H1 (cell line): ENCODE results near the gene KCNIP2. TPM values are rescaled to one million over a fixed set of nuclear protein-coding genes. Genes with fewer than 3 reads are reported as not detected.

ENCODE experiments used
- CTCF ChIA-PET: fragments of 300-600 bp; sonication (Branson Sonifier 250); formaldehyde crosslinking; loops from one replicate; lab custom pipeline; 2021; ENCODE audit not compliant: partially characterized antibody; lab: Charles Lee
- POLR2A ChIA-PET: fragments of 300-600 bp; sonication (Branson Sonifier 250); formaldehyde crosslinking; loops from one replicate; lab custom pipeline; 2021; ENCODE audit warnings: inconsistent platforms; ENCODE audit not compliant: partially characterized antibody; lab: Charles Lee
- DNase-seq, 2 experiments: peaks; one replicate each; pipeline versions ENCODE4 v3.0.0 to v3.0.0-alpha.2; 2010 to 2022; ENCODE audit warnings: low spot score in 2 of 2, low read depth in 1 of 2, mixed read lengths in 1 of 2
- FAIRE-seq: peaks from 2 replicates; lab custom pipeline; 2011; peaks lifted over from hg19 to GRCh38; lab: Jason Lieb, UNC
- H2AFZ ChIP-seq: 2 replicates; pipeline ENCODE4 v1.8.1; 2012; ENCODE audit warnings: low read length, inconsistent platforms
- H2AK5ac ChIP-seq: 2 replicates; pipeline ENCODE4 v1.6.1; 2013; ENCODE audit warnings: low read depth, low read length
- H2BK120ac ChIP-seq: replicated peaks from 2 replicates; pipeline ENCODE3; 2013; ENCODE audit warnings: low read depth, low read length, inconsistent platforms
- H2BK12ac ChIP-seq: 2 replicates; pipeline ENCODE4 v1.6.1; 2013; ENCODE audit warnings: low read depth, low read length
- H2BK15ac ChIP-seq: 2 replicates; pipeline ENCODE4 v1.6.1; 2013; ENCODE audit warnings: low read length
- H2BK20ac ChIP-seq: 2 replicates; pipeline ENCODE4 v1.6.1; 2013; ENCODE audit warnings: low read length
- H2BK5ac ChIP-seq: 2 replicates; pipeline ENCODE4 v1.6.1; 2013; ENCODE audit warnings: low read depth, low read length
- H3K14ac ChIP-seq: 2 replicates; pipeline ENCODE4 v1.6.1; 2013; ENCODE audit warnings: inconsistent platforms; ENCODE audit not compliant: insufficient read length
- H3K18ac ChIP-seq: 2 replicates; pipeline ENCODE4 v1.6.1; 2013; ENCODE audit warnings: low read length; ENCODE audit errors: extremely low read depth
- H3K23ac ChIP-seq: 2 replicates; pipeline ENCODE4 v1.6.1; 2013; ENCODE audit warnings: inconsistent platforms; ENCODE audit not compliant: insufficient read length
- H3K23me2 ChIP-seq: 2 replicates; pipeline ENCODE4 v1.6.1; 2013; ENCODE audit warnings: low read depth, low read length
- H3K27ac ChIP-seq: 2 replicates; pipeline ENCODE4 v1.6.1; 2011; ENCODE audit warnings: low read depth, low read length, inconsistent platforms
- H3K27me3 ChIP-seq, 4 experiments: replicated peaks in 1 of 4; 1 replicate in 1 of 4; 2 replicates in 3 of 4; pipeline versions ENCODE4 v1.6.1 to v1.8.1; 2011 to 2013; ENCODE audit warnings: low read length in 3 of 4, mild to moderate bottlenecking in 3 of 4, inconsistent platforms in 2 of 4, mixed read lengths in 2 of 4, moderate library complexity in 1 of 4; ENCODE audit not compliant: control insufficient read depth in 3 of 4, insufficient read depth in 3 of 4; ENCODE audit errors: extremely low read depth in 1 of 4
- H3K36me3 ChIP-seq, 4 experiments: 2 replicates each; pipeline versions ENCODE4 v1.6.1 to v1.8.1; 2011 to 2013; ENCODE audit warnings: mild to moderate bottlenecking in 4 of 4, low read length in 3 of 4, moderate library complexity in 2 of 4, control low read depth in 1 of 4, inconsistent platforms in 1 of 4; ENCODE audit not compliant: insufficient read depth in 4 of 4, control insufficient read depth in 2 of 4
- H3K4ac ChIP-seq: replicated peaks from 2 replicates; pipeline ENCODE3; 2013; ENCODE audit warnings: low read length, low read depth, mixed read lengths, inconsistent platforms; ENCODE audit not compliant: insufficient read length
- H3K4me1 ChIP-seq, 4 experiments: replicated peaks in 1 of 4; 1 replicate in 1 of 4; 2 replicates in 3 of 4; pipeline versions ENCODE4 v1.6.1 to v1.8.1; 2011 to 2013; ENCODE audit warnings: low read length in 3 of 4, inconsistent platforms in 2 of 4, mixed read lengths in 1 of 4; ENCODE audit not compliant: insufficient read depth in 4 of 4, control insufficient read depth in 3 of 4
- H3K4me2 ChIP-seq, 2 experiments: 2 replicates each; pipeline versions ENCODE4 v1.6.1 to v1.8.1; 2011 to 2013; ENCODE audit warnings: low read depth in 2 of 2, low read length in 2 of 2, control low read depth in 1 of 2, inconsistent platforms in 1 of 2, mild to moderate bottlenecking in 1 of 2; ENCODE audit not compliant: insufficient read depth in 1 of 2
- H3K4me3 ChIP-seq, 4 experiments: fragments of 200-600, 300-600 bp in 1 of 4; sonication (generic), shearing (Covaris generic), sonication (Bioruptor Twin) in 1 of 4; 2 replicates each; pipeline versions ENCODE4 v1.5.1 to v1.8.1; 2011 to 2016; ENCODE audit warnings: low read length in 4 of 4, low read depth in 3 of 4, control low read depth in 2 of 4, inconsistent platforms in 2 of 4, mild to moderate bottlenecking in 2 of 4, mixed read lengths in 1 of 4, moderate library complexity in 1 of 4; ENCODE audit not compliant: insufficient read depth in 2 of 4; ENCODE audit errors: extremely low read depth in 1 of 4
- H3K56ac ChIP-seq: replicated peaks from 2 replicates; pipeline ENCODE3; 2013; ENCODE audit warnings: low read depth, mild to moderate bottlenecking, mixed read lengths, low read length, inconsistent platforms; ENCODE audit not compliant: insufficient read length
- H3K79me1 ChIP-seq: 2 replicates; pipeline ENCODE4 v1.6.1; 2013; ENCODE audit warnings: low read depth, low read length, control low read depth
- H3K79me2 ChIP-seq, 2 experiments: 2 replicates each; pipeline versions ENCODE4 v1.6.1 to v1.8.1; 2012 to 2013; ENCODE audit warnings: low read length in 2 of 2, mild to moderate bottlenecking in 2 of 2, inconsistent platforms in 1 of 2; ENCODE audit not compliant: insufficient read depth in 2 of 2, control insufficient read depth in 1 of 2
- H3K9ac ChIP-seq, 4 experiments: replicated peaks in 1 of 4; 1 replicate in 1 of 4; 2 replicates in 3 of 4; pipeline versions ENCODE4 v1.6.1 to v1.8.1; 2011 to 2013; ENCODE audit warnings: low read depth in 3 of 4, low read length in 3 of 4, control low read depth in 2 of 4, mild to moderate bottlenecking in 2 of 4, moderate library complexity in 2 of 4, inconsistent platforms in 1 of 4; ENCODE audit errors: extremely low read depth in 1 of 4
- H3K9me3 ChIP-seq, 2 experiments: 2 replicates each; pipeline versions ENCODE4 v1.6.1 to v1.8.1; 2012 to 2013; ENCODE audit warnings: mild to moderate bottlenecking in 2 of 2, moderate library complexity in 2 of 2, control low read depth in 1 of 2, inconsistent platforms in 1 of 2, low read depth in 1 of 2, low read length in 1 of 2, mixed read lengths in 1 of 2; ENCODE audit not compliant: insufficient read depth in 2 of 2
- H4K20me1 ChIP-seq, 2 experiments: replicated peaks in 1 of 2; 2 replicates each; pipeline versions ENCODE3 to v1.8.1; 2011 to 2013; ENCODE audit warnings: inconsistent platforms in 2 of 2, low read length in 2 of 2, mild to moderate bottlenecking in 1 of 2; ENCODE audit not compliant: insufficient read depth in 2 of 2, control insufficient read depth in 1 of 2
- H4K5ac ChIP-seq: 2 replicates; pipeline ENCODE4 v1.6.1; 2013; ENCODE audit warnings: low read length, low read depth, mixed read lengths, inconsistent platforms; ENCODE audit not compliant: insufficient read length
- H4K8ac ChIP-seq: 2 replicates; pipeline ENCODE4 v1.8.0; 2013; ENCODE audit warnings: mild to moderate bottlenecking, moderate library complexity, low read length, inconsistent platforms; ENCODE audit not compliant: insufficient read depth; ENCODE audit errors: extremely low read depth
- H4K91ac ChIP-seq: replicated peaks from 2 replicates; pipeline ENCODE3; 2013; ENCODE audit warnings: low read length, mixed read lengths, inconsistent platforms; ENCODE audit not compliant: insufficient read length
- ASH2L ChIP-seq: fragments of 200-600, 300-600 bp; sonication (generic); IDR thresholded peaks from one replicate; pipeline ENCODE4 v1.7.1; 2017; ENCODE audit warnings: low read length
- BACH1 ChIP-seq: IDR thresholded peaks from 2 replicates; pipeline ENCODE4 v1.6.1; 2012; ENCODE audit warnings: low read length, improper control_type of control experiment
- CBX5 ChIP-seq: fragments of 300-800, 300-1000 bp; sonication (generic); IDR thresholded peaks from 2 replicates; pipeline ENCODE4 v1.7.1; 2016; ENCODE audit warnings: antibody characterized with exemption, low read length, low read depth
- JUN ChIP-seq: IDR thresholded peaks from 2 replicates; pipeline ENCODE4 v1.6.1; 2011; ENCODE audit warnings: low read depth, mild to moderate bottlenecking, improper control_type of control experiment, low read length
- KDM4A ChIP-seq: IDR thresholded peaks from one replicate; pipeline ENCODE4 v1.7.1; 2012; ENCODE audit warnings: low read depth, mild to moderate bottlenecking, moderate library complexity, low read length, inconsistent platforms; ENCODE audit not compliant: severe bottlenecking
- RXRA ChIP-seq: IDR thresholded peaks from 2 replicates; pipeline ENCODE4 v1.6.1; 2011; ENCODE audit warnings: low read depth, mild to moderate bottlenecking, low read length, moderate library complexity; ENCODE audit not compliant: insufficient read depth
- TAF7 ChIP-seq: optimal IDR thresholded peaks from 2 replicates; pipeline ENCODE3; 2011; ENCODE audit warnings: low read depth, mild to moderate bottlenecking, inconsistent platforms, low read length, moderate library complexity, borderline replicate concordance
- TBP ChIP-seq: IDR thresholded peaks from 2 replicates; pipeline ENCODE4 v1.6.1; 2011; ENCODE audit warnings: low read depth, low read length, improper control_type of control experiment
- TCF12 ChIP-seq: IDR thresholded peaks from 2 replicates; pipeline ENCODE4 v1.6.1; 2011; ENCODE audit warnings: low read depth, mild to moderate bottlenecking, low read length
- TEAD4 ChIP-seq: IDR thresholded peaks from 2 replicates; pipeline ENCODE4 v1.6.1; 2012; ENCODE audit warnings: low read depth, low read length, inconsistent platforms, mixed read lengths
- WGBS, 2 experiments: shearing (Covaris generic) in 1 of 2; methylation state at CpG; one replicate each; pipeline versions ENCODE4 v1.1.6 to v1.1.7; 2013 to 2015; ENCODE audit warnings: low lambda C conversion rate in 2 of 2, mixed read lengths in 2 of 2, inconsistent platforms in 1 of 2, low coverage in 1 of 2, missing lambda C conversion rate in 1 of 2; ENCODE audit not compliant: insufficient replicate concordance in 2 of 2, insufficient coverage in 1 of 2, insufficient read length in 1 of 2; ENCODE audit errors: extremely low coverage in 1 of 2, missing lambda C conversion rate in 1 of 2; 5-methylcytosine and 5-hydroxymethylcytosine counted together
- polyA plus RNA-seq, 7 experiments: library from polyadenylated mRNA; depleted of rRNA in 3 of 7; stranded (reverse) in 5 of 7; unstranded in 2 of 7; fragments of >200 nt in 5 of 7; fragments of 200-250 nt in 2 of 7; gene quantifications; 1 replicate in 5 of 7; 2 replicates in 1 of 7; 4 replicates in 1 of 7; pipeline versions ENCODE4 v1.2.1 to v1.2.3, GENCODE V29; 2011 to 2013; ENCODE audit warnings: missing spikeins in 2 of 7, mixed read lengths in 2 of 7
- total RNA-seq: library from RNA; stranded (reverse); fragmentation: NEBNext Ultra II Directional; extraction: Animal tissue kit (Norgen Biotek cat#: 25700); gene quantifications from 2 replicates; pipeline ENCODE4 v1.2.1, GENCODE V29; 2021
- TF ChIP-seq, protein P1 (sequence below), 3 experiments: IDR thresholded peaks; 1 replicate in 2 of 3; 2 replicates in 1 of 3; pipeline versions ENCODE4 v1.5.1 to v1.6.1; 2011; ENCODE audit warnings: low read length in 3 of 3, mild to moderate bottlenecking in 3 of 3, inconsistent platforms in 2 of 3, low read depth in 1 of 3, moderate library complexity in 1 of 3; ENCODE audit not compliant: insufficient read depth in 1 of 3; ENCODE audit errors: control extremely low read depth in 1 of 3

The KCNIP2 gene
- total and polyA plus RNA-seq, 2 of the 8 experiments (the other 6 are each of a cell fraction or from before 2014, with no cell fraction given) = 2.7 to 6.0 TPM

DNA sequence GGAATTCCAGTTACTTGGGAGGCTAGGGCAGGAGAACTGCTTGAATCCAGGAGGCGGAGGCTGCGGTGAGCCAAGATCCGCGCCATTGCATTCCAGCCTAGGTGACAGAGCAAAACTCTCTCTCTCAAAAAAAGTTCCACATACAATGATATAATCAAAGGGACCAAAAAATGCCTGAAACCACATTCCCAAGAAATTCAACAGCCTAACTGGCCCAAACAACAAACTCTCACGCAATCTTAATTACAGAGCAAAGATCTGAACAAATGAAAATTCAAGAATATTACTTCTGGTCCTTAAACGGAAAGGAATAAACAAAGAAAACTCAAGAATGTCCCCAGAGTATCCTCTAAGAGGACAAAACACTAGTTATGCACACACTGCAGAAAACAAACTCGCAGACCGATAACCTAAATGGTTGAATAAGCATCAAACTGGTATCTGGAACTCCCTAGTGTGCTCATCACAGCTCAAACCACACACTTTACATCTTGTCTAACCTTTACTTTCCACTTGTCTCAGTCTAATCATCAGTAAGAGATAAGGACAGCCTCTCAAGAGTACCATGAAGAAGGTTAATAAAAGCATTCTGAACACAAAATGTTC, 29.0 kb downstream of the KCNIP2 start:
- Histone ChIP-seq H3K27me3 (no peaks in the 10 kb centered on the region), H2BK120ac (no peak overlapping the region), H4K8ac (no peak overlapping the region), H4K20me1 (peaks cover 30 to 36% of the 10 kb centered on the region in 2 experiments), H2AFZ (no peak overlapping the region), H3K4me1 (peaks cover 0 to 5% (median 0%) of the 10 kb centered on the region in 4 experiments; a peak in 3 of 7 replicates), H4K91ac (no peak overlapping the region), H2BK20ac (no peak overlapping the region), H3K4me2 (peak overlapping the region; percentile 29 to 92; a peak in 3 of 4 replicates), H3K56ac (no peak overlapping the region), H2AK5ac (no peak overlapping the region), H3K4me3 (peak overlapping the region in 2 of 4 experiments; percentile 77 to 98; a peak in 3 of 8 replicates), H3K9me3 (no peaks in the 10 kb centered on the region), H2BK12ac (no peak overlapping the region), H3K27ac (no peak overlapping the region), H3K79me1 (peaks cover 9% of the 10 kb centered on the region), H3K9ac (no peak overlapping the region; a peak in 1 of 7 replicates), H4K5ac (no peak overlapping the region), H3K18ac (no peak overlapping the region), H2BK5ac (no peak overlapping the region), H3K79me2 (peaks cover 47 to 78% of the 10 kb centered on the region in 2 experiments), H3K23me2 (peaks cover 14% of the 10 kb centered on the region), H3K4ac (no peak overlapping the region), H3K36me3 (peaks cover 5 to 37% (median 13%) of the 10 kb centered on the region in 4 experiments; a peak in 7 of 8 replicates), H2BK15ac (no peak overlapping the region), H3K14ac (no peak overlapping the region), H3K23ac (no peak overlapping the region)
- DNase-seq (no peak), FAIRE-seq (no peak)
- WGBS, 2 experiments = 91% methylated on average over 8 of the region's 8 CpGs; no CpG with 5 or more reads in 1 of the 2 experiments
- POLR2A ChIA-PET = interaction anchor here (0.6 to 6.0 kb wide), 3 partner anchors 17 to 176 kb away, joined by 3 to 100 read pairs (median 66); partner anchors contain the start of gene NPM3
- CTCF ChIA-PET = interaction anchor here (1.2 kb wide), 1 partner anchor 21 kb away, joined by 5 read pairs; no protein-coding TSS in a partner anchor
- TF ChIP-seq, protein P1, sequence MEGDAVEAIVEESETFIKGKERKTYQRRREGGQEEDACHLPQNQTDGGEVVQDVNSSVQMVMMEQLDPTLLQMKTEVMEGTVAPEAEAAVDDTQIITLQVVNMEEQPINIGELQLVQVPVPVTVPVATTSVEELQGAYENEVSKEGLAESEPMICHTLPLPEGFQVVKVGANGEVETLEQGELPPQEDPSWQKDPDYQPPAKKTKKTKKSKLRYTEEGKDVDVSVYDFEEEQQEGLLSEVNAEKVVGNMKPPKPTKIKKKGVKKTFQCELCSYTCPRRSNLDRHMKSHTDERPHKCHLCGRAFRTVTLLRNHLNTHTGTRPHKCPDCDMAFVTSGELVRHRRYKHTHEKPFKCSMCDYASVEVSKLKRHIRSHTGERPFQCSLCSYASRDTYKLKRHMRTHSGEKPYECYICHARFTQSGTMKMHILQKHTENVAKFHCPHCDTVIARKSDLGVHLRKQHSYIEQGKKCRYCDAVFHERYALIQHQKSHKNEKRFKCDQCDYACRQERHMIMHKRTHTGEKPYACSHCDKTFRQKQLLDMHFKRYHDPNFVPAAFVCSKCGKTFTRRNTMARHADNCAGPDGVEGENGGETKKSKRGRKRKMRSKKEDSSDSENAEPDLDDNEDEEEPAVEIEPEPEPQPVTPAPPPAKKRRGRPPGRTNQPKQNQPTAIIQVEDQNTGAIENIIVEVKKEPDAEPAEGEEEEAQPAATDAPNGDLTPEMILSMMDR (IDR thresholded peaks at IDR 0.05; ENCODE audit: control extremely low read depth in 1 of 3, insufficient read depth in 1 of 3, low read depth in 1 of 3, low read length in 3 of 3) = no peak
- TF ChIP-seq TCF12 (no peak), JUN (no peak), RXRA (no peak), CBX5 (no peak), TBP (no peak), TEAD4 (no peak), TAF7 (no peak), KDM4A (no peak), BACH1 (no peak), ASH2L (no peak)
